GM13977 (cell line): Measurements from ENCODE around the gene TGFA.

Source experiments
- DNase-seq: peaks from one replicate; pipeline ENCODE4 v3.0.0; 2012; ENCODE audit warnings: low spot score
- in situ Hi-C: fragments of 300-500 bp; cut with MboI; formaldehyde crosslinking; loops from one replicate; pipeline ENCODE4 v1.12.0; 2022; ENCODE audit warnings: low sequenced_read_pairs, low pct_unique_long_range_greater_than_20kb, mixed read lengths, inconsistent platforms; ENCODE audit not compliant: unreplicated experiment
- TF ChIP-seq, protein P1 (sequence below): IDR thresholded peaks from 2 replicates; pipeline ENCODE4 v1.5.1; 2012; ENCODE audit warnings: mild to moderate bottlenecking, control low read depth; ENCODE audit not compliant: insufficient read depth; ENCODE audit errors: extremely low read depth, missing control alignments

The TGFA gene

DNA sequence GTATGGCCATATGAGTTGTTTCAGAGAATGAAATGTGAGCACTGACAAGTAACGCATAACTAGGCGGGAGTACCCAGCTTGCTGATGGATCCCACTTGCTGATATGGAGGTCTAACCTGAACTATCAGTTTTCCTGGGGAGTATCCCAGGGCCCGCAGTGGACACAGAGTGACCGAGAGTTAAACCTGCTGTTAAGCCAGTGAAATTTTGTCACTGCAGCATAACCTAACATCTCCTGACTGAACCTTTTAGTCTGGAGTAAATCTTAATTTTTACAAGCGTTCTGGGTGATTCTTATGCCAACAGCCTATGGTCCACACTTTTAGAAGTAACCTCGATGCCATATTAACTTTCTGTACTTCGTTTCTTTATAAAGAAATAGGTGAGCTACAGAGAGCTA lies 54.4 kb downstream of the TGFA start:
- TF ChIP-seq, protein P1, sequence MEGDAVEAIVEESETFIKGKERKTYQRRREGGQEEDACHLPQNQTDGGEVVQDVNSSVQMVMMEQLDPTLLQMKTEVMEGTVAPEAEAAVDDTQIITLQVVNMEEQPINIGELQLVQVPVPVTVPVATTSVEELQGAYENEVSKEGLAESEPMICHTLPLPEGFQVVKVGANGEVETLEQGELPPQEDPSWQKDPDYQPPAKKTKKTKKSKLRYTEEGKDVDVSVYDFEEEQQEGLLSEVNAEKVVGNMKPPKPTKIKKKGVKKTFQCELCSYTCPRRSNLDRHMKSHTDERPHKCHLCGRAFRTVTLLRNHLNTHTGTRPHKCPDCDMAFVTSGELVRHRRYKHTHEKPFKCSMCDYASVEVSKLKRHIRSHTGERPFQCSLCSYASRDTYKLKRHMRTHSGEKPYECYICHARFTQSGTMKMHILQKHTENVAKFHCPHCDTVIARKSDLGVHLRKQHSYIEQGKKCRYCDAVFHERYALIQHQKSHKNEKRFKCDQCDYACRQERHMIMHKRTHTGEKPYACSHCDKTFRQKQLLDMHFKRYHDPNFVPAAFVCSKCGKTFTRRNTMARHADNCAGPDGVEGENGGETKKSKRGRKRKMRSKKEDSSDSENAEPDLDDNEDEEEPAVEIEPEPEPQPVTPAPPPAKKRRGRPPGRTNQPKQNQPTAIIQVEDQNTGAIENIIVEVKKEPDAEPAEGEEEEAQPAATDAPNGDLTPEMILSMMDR: no peak
- no peak for DNase-seq
- in situ Hi-C loops: no loop called here

DNA sequence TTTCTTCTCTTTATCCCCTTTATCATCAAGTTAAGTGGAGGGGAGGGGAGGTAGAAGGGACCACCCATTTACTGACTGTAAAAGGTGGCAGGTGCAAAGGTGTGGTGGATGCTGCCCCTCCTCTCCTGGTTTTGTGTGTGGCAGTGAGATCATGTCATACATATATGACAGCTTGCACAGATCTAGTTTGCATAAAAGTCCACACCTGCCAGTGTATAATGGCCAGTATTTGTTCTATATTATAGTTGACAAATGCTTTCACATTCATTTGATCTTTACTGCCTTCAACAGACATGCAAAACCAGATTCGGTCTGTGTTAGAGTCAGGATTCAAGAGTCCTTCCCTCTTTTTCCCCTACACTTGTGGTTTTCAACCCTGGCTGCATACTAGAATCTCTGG lies 55.1 kb downstream of the TGFA start:
- no peak for DNase-seq
- in situ Hi-C loops: no loop called here
- TF ChIP-seq, protein P1: no peak

DNA sequence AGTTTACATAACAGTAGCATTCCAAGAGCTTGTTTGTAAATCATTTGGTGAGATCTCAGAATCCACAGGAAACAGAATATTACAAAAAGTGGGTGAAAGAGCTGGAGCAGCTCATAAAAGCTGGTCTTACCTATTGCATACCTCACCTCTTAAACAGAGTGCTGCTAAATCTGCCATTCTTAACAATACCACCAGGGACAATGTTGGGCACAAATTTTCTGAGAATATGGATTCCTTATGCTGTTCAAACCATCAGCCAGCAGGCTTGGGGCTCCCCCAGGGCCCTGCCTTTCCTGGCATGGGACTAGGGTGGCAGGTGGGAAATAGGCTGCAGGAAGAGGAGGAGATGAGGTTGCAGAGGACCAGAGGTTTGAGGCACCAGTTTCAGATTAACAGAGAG lies 55.6 kb downstream of the TGFA start:
- TF ChIP-seq, protein P1: no peak
- no peak for DNase-seq
- in situ Hi-C loops: no loop called here

DNA sequence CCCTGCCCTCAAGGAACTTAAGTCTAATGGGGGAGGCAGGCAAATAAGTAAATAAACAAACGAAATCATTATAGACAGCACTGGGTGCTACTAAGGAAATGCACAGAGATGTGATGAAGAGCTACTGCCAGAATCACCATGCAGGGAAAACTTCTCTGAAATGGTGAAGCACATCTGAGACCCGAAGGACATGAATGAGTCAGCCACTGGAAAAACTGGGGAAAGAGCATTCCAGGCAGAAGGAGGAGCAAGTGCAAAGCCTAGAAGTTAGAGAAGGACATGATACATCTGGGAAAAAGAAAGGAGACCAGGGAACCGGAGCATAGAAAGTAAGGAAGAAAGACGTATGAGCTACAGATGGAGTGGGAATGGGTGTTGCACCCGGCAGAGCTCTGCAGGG lies 56.8 kb downstream of the TGFA start:
- in situ Hi-C loops: no loop called here
- TF ChIP-seq, protein P1: no peak
- no peak for DNase-seq

DNA sequence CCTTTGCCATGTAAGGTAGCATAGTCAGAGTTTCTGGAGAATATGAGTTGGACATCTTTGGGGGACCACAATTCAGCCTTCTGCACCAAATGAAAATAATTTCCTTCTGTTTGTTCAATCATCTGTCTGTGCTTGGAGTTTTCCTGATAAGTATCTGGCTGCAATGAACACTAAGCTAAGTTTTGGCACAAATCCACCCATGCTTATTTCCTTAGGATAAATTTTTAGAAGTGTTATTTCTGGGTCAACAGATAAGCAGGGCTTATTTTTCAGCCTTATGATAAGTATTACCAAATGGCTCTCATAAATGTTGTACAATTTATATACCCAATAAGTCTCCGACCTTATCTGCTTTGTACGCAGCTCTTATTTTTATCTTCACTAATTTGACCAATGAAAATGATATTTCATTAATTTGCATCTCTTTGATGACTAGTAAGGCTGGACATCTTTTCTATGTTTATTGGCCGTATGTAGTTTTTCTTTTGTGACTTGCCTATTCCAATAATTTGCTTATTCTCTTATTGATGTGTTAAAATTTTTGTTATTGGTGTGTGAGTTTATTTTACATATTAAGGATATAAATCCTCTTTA lies 59.2 kb downstream of the TGFA start:
- in situ Hi-C loops: no loop called here
- TF ChIP-seq, protein P1: no peak
- no peak for DNase-seq

DNA sequence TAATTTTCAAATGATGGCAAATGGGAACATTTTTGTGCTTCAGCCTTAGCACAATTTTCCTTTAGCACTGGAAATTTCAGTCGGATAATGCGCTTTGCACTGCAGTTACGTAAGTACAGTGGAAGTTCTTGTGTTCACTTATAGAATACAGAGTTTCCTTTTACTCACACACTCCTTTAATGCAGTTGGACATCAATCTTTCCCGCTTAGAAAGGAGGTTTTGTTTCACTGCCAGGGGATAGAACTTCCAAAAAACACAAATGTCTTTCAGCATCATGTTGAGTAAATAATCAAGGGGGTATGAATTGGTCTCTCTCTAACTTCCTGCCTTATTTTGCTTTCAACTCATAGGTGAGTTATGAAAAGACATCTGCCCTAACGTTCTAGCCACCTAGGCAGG lies 63.2 kb downstream of the TGFA start:
- TF ChIP-seq, protein P1: no peak
- DNase-seq: no peak
- in situ Hi-C loops: no loop called here

DNA sequence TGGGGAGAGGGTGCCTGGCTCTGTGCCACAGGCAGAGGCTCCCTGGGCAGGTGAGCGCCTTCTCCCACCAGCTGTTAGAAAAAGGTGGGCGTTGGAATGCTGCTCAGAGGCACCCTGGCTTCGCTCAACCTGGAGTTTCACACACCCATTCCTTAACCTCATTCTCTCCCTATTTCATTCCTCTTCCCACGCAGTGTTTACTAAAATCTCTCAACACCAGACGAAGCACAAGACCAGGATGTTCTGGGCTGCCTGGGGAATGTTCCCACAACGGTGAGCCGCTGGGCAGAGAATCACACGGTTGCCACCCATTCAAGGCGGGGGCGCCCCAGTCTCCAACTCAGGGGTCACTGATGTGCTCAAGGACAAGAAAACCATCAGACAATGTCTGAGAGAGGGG lies 64.5 kb downstream of the TGFA start:
- DNase-seq: no peak
- in situ Hi-C loops: no loop called here
- TF ChIP-seq, protein P1: no peak
